Measurements from ENCODE around the gene KRT81.

Gene KRT81

GRCh38 chr12:52331039-52331438 is 39.7 kb upstream of the KRT81 start:
- Histone ChIP-seq H4K20me1 (ENCODE audit: insufficient read depth, low read length, poor library complexity, severe bottlenecking) (no peaks in the 10 kb centered on the region), H3K9me2 (replicated peaks; ENCODE audit: low read depth, low read length) (no peaks in the 10 kb centered on the region), H3K27me3 (ENCODE audit: insufficient read depth, low read length, poor library complexity, severe bottlenecking) (no peaks in the 10 kb centered on the region), H3K4me2 (ENCODE audit: low read depth, low read length, poor library complexity, severe bottlenecking) (no peak overlapping the region), H3K4me1 (ENCODE audit: insufficient read depth, low read length, poor library complexity, severe bottlenecking) (no peaks in the 10 kb centered on the region), H3K79me2 (ENCODE audit: insufficient read depth, low read length) (no peaks in the 10 kb centered on the region), H3K9ac (ENCODE audit: low read depth, low read length, poor library complexity, severe bottlenecking) (no peak overlapping the region), H3F3A (ENCODE audit: low read depth) (no peaks in the 10 kb centered on the region), H3K4me3 (ENCODE audit: low read length, poor library complexity, severe bottlenecking) (no peak overlapping the region), H2AFZ (ENCODE audit: low read length) (no peak overlapping the region), H3K9me3 (ENCODE audit: insufficient read depth, low read depth, low read length) (no peaks in the 10 kb centered on the region), H3K36me3 (ENCODE audit: insufficient read depth, low read length) (no peaks in the 10 kb centered on the region)
- TF ChIP-seq EZH2phosphoT487 (IDR thresholded peaks at IDR 0.05; ENCODE audit: borderline replicate concordance), result no peak
- no peak for TF ChIP-seq CTCF (conservative IDR thresholded peaks at IDR 0.05; ENCODE audit: low read length)

GRCh38 chr12:52327830-52328500 is 36.6 kb upstream of the KRT81 start:
- TF ChIP-seq CTCF (conservative IDR thresholded peaks at IDR 0.05; ENCODE audit: low read length) (no peak), EZH2phosphoT487 (IDR thresholded peaks at IDR 0.05; ENCODE audit: borderline replicate concordance) (no peak)
- Histone ChIP-seq H4K20me1 (ENCODE audit: insufficient read depth, low read length, poor library complexity, severe bottlenecking) (no peaks in the 10 kb centered on the region), H3K9me3 (ENCODE audit: insufficient read depth, low read depth, low read length) (no peaks in the 10 kb centered on the region), H3F3A (ENCODE audit: low read depth) (no peaks in the 10 kb centered on the region), H3K9me2 (replicated peaks; ENCODE audit: low read depth, low read length) (no peaks in the 10 kb centered on the region), H3K27me3 (ENCODE audit: insufficient read depth, low read length, poor library complexity, severe bottlenecking) (no peaks in the 10 kb centered on the region), H3K36me3 (ENCODE audit: insufficient read depth, low read length) (no peaks in the 10 kb centered on the region), H3K4me2 (ENCODE audit: low read depth, low read length, poor library complexity, severe bottlenecking) (no peak overlapping the region), H3K79me2 (ENCODE audit: insufficient read depth, low read length) (no peaks in the 10 kb centered on the region), H3K4me3 (ENCODE audit: low read length, poor library complexity, severe bottlenecking) (no peak overlapping the region), H2AFZ (ENCODE audit: low read length) (no peak overlapping the region), H3K9ac (ENCODE audit: low read depth, low read length, poor library complexity, severe bottlenecking) (no peak overlapping the region), H3K4me1 (ENCODE audit: insufficient read depth, low read length, poor library complexity, severe bottlenecking) (no peaks in the 10 kb centered on the region)

DNA sequence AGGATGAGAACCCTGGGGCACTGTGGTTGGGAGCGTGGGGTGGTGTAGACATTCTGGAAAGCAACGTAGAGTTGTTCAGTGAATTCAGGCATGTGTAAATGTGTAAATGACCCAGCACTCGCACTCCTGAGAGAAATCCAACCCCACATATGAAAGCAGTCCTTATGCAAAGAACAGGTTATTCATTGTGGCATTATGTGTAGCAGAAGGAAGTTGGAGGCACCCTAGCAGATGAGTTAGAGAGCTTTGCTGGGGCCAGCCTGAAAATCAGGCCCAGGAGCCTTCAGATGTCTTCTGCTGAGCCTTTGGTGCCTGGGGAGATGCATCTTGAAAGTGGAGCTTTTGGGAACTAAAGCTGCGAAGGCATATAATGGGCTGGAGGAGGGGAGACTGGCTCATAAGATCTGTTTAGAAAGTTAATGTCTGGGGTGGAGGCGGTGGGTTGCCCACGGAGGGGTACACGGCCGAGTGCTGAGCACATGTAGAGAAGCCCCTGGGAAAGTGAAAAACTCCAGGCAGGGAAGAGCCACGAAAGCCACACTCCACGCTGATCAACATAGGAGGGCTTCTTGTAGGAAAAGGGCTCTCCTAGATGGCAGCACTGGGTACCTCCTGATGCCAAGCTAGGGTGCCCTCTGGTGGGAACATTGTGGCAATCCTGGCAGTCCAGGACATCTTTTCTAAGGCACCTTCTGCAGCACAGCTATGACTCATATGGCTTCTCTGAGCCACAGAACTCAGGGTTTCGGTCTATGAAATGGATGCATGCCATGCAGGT is 35.9 kb upstream of the KRT81 start:
- H3K27me3 ChIP-seq (ENCODE audit: insufficient read depth, low read length, poor library complexity, severe bottlenecking), result no peaks in the 10 kb centered on the region
- no peaks in the 10 kb centered on the region for H3K36me3 ChIP-seq (ENCODE audit: insufficient read depth, low read length)
- TF ChIP-seq EZH2phosphoT487 (IDR thresholded peaks at IDR 0.05; ENCODE audit: borderline replicate concordance), result no peak
- peak; percentile 99 for TF ChIP-seq CTCF (conservative IDR thresholded peaks at IDR 0.05; ENCODE audit: low read length)
- H3K9me3 ChIP-seq (ENCODE audit: insufficient read depth, low read depth, low read length), result no peaks in the 10 kb centered on the region
- no peaks in the 10 kb centered on the region for H4K20me1 ChIP-seq (ENCODE audit: insufficient read depth, low read length, poor library complexity, severe bottlenecking)
- H3K79me2 ChIP-seq (ENCODE audit: insufficient read depth, low read length), result no peaks in the 10 kb centered on the region
- no peak overlapping the region for H3K9ac ChIP-seq (ENCODE audit: low read depth, low read length, poor library complexity, severe bottlenecking)
- H3K9me2 ChIP-seq (replicated peaks; ENCODE audit: low read depth, low read length), result no peaks in the 10 kb centered on the region
- H3K4me1 ChIP-seq (ENCODE audit: insufficient read depth, low read length, poor library complexity, severe bottlenecking), result no peaks in the 10 kb centered on the region
- H3K4me3 ChIP-seq (ENCODE audit: low read length, poor library complexity, severe bottlenecking), result no peak overlapping the region
- H2AFZ ChIP-seq (ENCODE audit: low read length), result no peak overlapping the region
- H3K4me2 ChIP-seq (ENCODE audit: low read depth, low read length, poor library complexity, severe bottlenecking), result no peak overlapping the region
- no peaks in the 10 kb centered on the region for H3F3A ChIP-seq (ENCODE audit: low read depth)
